HG03280 (cell line): ENCODE measurements around the gene TMEM35A.
"Not testable (repeated sequence)": the region's sequence is repeated elsewhere in the genome, so short reads cannot be mapped to it uniquely, and the experiment has no call there.

Experiments
- ATAC-seq: cut with Tn5 transposase; IDR thresholded peaks from one replicate; pipeline ENCODE4 v1.9.1; 2021; ENCODE audit warnings: mild to moderate bottlenecking, moderate library complexity; ENCODE audit not compliant: unreplicated experiment

TMEM35A gene

GRCh38 chrX:101078716-101079598 lies at the start of gene TMEM35A:
Gene TMEM35A, plus strand, starts transcription at chrX:101078879. Its CDS starts 124 bp downstream, at chrX:101079003.
- no peak for ATAC-seq

- no peak for ATAC-seq
Observed at GRCh38 chrX:101029665-101030064, 49.0 kb upstream of the TMEM35A start.

GRCh38 chrX:101037231-101037630 lies 41.4 kb upstream of the TMEM35A start:
- no peak for ATAC-seq

- no peak for ATAC-seq
Observed at GRCh38 chrX:101040197-101040596, 38.5 kb upstream of the TMEM35A start.

- ATAC-seq: peak; percentile 6
Observed at GRCh38 chrX:101051153-101051548, 27.5 kb upstream of the TMEM35A start.

GRCh38 chrX:101051549-101052302 lies 27.0 kb upstream of the TMEM35A start, which contains the start of gene TRMT2B:
Gene TRMT2B, minus strand, starts transcription at chrX:101052111. Its CDS starts 9,822 bp downstream, at chrX:101042289.
- peak; percentile 93 for ATAC-seq

GRCh38 chrX:101056551-101056950 lies 22.1 kb upstream of the TMEM35A start:
- ATAC-seq: not testable (repeated sequence)

- ATAC-seq: peak; percentile 62
Observed at GRCh38 chrX:101057093-101057714, 21.5 kb upstream of the TMEM35A start.

GRCh38 chrX:101062176-101062575 lies 16.5 kb upstream of the TMEM35A start:
- ATAC-seq: no peak

GRCh38 chrX:101071582-101071981 lies 7.1 kb upstream of the TMEM35A start:
- ATAC-seq: no peak

- no peak for ATAC-seq
Observed at GRCh38 chrX:101079736-101080270, 1.1 kb downstream of the TMEM35A start.

GRCh38 chrX:101080326-101081124 lies 1.8 kb downstream of the TMEM35A start:
- no peak for ATAC-seq

- no peak for ATAC-seq
Observed at GRCh38 chrX:101081231-101081630, 2.6 kb downstream of the TMEM35A start.

GRCh38 chrX:101091817-101092216 lies 13.1 kb downstream of the TMEM35A start:
- ATAC-seq: no peak

GRCh38 chrX:101097546-101098453 lies 19.1 kb downstream of the TMEM35A start, which contains the start of gene CENPI:
Gene CENPI, plus strand, starts transcription at chrX:101098204. Its CDS starts 2,867 bp downstream, at chrX:101101071.
- peak; percentile 100 for ATAC-seq

- ATAC-seq: no peak
Observed at GRCh38 chrX:101108284-101108683, 29.6 kb downstream of the TMEM35A start.

- ATAC-seq: no peak
Observed at GRCh38 chrX:101117701-101118100, 39.0 kb downstream of the TMEM35A start.

- no peak for ATAC-seq
Observed at GRCh38 chrX:101136235-101136634, 57.6 kb downstream of the TMEM35A start.
